Liver (tissue), 3 donors: Measurements from ENCODE around the gene GTF2F2.

Experiments
- EGR1 ChIP-seq, 2 donors: IDR thresholded peaks; 2 replicates each; pipeline ENCODE4 v1.6.1; 2016 to 2018; ENCODE audit warnings: antibody characterized with exemption in 2 of 2, low read depth in 2 of 2
- GABPA ChIP-seq, 2 donors: IDR thresholded peaks in 1 of 2; conservative IDR thresholded peaks in 1 of 2; 2 replicates each; pipeline ENCODE4 v1.6.1; 2016; ENCODE audit warnings: antibody characterized with exemption in 2 of 2, mild to moderate bottlenecking in 1 of 2, moderate library complexity in 1 of 2
- JUND ChIP-seq, 2 donors: IDR thresholded peaks; 2 replicates each; pipeline ENCODE4 v1.6.1; 2016; ENCODE audit warnings: antibody characterized with exemption in 2 of 2
- RAD21 ChIP-seq, 2 donors: IDR thresholded peaks; 2 replicates each; pipeline ENCODE4 v1.6.1; 2016; ENCODE audit warnings: antibody characterized with exemption in 2 of 2, mild to moderate bottlenecking in 2 of 2
- SP1 ChIP-seq: IDR thresholded peaks from 2 replicates; pipeline ENCODE4 v1.6.1; 2018; ENCODE audit warnings: antibody characterized with exemption, mild to moderate bottlenecking
- TAF1 ChIP-seq: conservative IDR thresholded peaks from 2 replicates; pipeline ENCODE4 v1.6.1; 2016; ENCODE audit warnings: antibody characterized with exemption, mild to moderate bottlenecking
- YY1 ChIP-seq: IDR thresholded peaks from 2 replicates; pipeline ENCODE4 v1.6.1; 2016; ENCODE audit warnings: antibody characterized with exemption, mild to moderate bottlenecking
- TF ChIP-seq, protein P1 (sequence below): fragments of 150-350 bp; IDR thresholded peaks from 2 replicates; pipeline ENCODE4 v1.5.1; 2017; ENCODE audit warnings: improper control_type of control experiment, low read depth, low read length; ENCODE audit not compliant: missing input control
- TF ChIP-seq, protein P2 (sequence below): IDR thresholded peaks from 2 replicates; pipeline ENCODE4 v1.6.1; 2016; ENCODE audit warnings: antibody characterized with exemption
- TF ChIP-seq, protein P3 (sequence below): IDR thresholded peaks from 2 replicates; pipeline ENCODE4 v1.6.1; 2016; ENCODE audit warnings: antibody characterized with exemption
- donor health status: healthy.
- donor health status: healthy.

DNA sequence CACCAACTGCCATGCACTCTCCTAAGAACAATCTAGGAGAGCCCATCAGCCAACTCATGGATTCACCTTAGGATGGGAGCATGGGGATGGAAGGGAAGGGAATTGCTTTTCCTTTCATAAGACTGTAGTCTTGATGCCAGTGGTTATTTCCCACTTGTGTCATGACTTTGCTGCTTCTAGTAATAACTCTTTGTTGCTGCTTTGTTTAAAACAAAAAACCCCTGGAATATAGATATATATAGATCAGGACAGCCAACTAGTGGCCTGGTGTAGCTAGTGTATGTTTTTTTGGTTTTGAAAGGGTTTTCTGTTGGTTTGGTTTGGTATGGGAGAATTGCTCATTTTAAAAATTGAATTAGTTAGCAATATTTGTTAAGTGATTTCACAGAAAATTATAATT lies 119.8 kb downstream of the GTF2F2 start:
- TF ChIP-seq, protein P1, sequence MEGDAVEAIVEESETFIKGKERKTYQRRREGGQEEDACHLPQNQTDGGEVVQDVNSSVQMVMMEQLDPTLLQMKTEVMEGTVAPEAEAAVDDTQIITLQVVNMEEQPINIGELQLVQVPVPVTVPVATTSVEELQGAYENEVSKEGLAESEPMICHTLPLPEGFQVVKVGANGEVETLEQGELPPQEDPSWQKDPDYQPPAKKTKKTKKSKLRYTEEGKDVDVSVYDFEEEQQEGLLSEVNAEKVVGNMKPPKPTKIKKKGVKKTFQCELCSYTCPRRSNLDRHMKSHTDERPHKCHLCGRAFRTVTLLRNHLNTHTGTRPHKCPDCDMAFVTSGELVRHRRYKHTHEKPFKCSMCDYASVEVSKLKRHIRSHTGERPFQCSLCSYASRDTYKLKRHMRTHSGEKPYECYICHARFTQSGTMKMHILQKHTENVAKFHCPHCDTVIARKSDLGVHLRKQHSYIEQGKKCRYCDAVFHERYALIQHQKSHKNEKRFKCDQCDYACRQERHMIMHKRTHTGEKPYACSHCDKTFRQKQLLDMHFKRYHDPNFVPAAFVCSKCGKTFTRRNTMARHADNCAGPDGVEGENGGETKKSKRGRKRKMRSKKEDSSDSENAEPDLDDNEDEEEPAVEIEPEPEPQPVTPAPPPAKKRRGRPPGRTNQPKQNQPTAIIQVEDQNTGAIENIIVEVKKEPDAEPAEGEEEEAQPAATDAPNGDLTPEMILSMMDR = no peak
- TF ChIP-seq, protein P2, sequence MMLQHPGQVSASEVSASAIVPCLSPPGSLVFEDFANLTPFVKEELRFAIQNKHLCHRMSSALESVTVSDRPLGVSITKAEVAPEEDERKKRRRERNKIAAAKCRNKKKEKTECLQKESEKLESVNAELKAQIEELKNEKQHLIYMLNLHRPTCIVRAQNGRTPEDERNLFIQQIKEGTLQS = no peak
- TF ChIP-seq RAD21 (IDR thresholded peaks at IDR 0.05) (no peak), TAF1 (no peak), SP1 (no peak), YY1 (no peak), EGR1 (IDR thresholded peaks at IDR 0.05; ENCODE audit: low read depth in 2 of 2) (no peak), JUND (IDR thresholded peaks at IDR 0.05) (no peak), GABPA (IDR thresholded peaks at IDR 0.05 in 1 of 2, conservative IDR thresholded peaks at IDR 0.05 in 1 of 2) (no peak)
- TF ChIP-seq, protein P3, sequence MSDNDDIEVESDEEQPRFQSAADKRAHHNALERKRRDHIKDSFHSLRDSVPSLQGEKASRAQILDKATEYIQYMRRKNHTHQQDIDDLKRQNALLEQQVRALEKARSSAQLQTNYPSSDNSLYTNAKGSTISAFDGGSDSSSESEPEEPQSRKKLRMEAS = no peak
